Esophagus muscularis mucosa (tissue), 4 donors: Measurements from ENCODE around the gene SRRM3.

Experiments
- EP300 ChIP-seq: sonication (generic); formaldehyde crosslinking; IDR thresholded peaks from one replicate; pipeline ENCODE4 v1.6.1; 2017; ENCODE audit warnings: antibody characterized with exemption
- POLR2A ChIP-seq: fragments of 450-650 bp; IDR thresholded peaks from one replicate; pipeline ENCODE4 v1.6.1; 2017; ENCODE audit warnings: antibody characterized with exemption, moderate library complexity, mild to moderate bottlenecking, low read depth
- POLR2AphosphoS5 ChIP-seq, 2 donors: sonication (generic); formaldehyde crosslinking; IDR thresholded peaks; one replicate each; pipeline ENCODE4 v1.6.1; 2017; ENCODE audit warnings: antibody characterized with exemption in 2 of 2
- TF ChIP-seq, protein P1 (sequence below), 3 experiments: fragments of 200-600 bp in 2 of 3; fragments of 450-650 bp in 1 of 3; sonication (generic) in 2 of 3; IDR thresholded peaks; one replicate each; pipeline ENCODE4 v1.5.1; 2017 to 2019; ENCODE audit warnings: antibody characterized with exemption in 3 of 3, mild to moderate bottlenecking in 2 of 3, moderate library complexity in 1 of 3

DNA sequence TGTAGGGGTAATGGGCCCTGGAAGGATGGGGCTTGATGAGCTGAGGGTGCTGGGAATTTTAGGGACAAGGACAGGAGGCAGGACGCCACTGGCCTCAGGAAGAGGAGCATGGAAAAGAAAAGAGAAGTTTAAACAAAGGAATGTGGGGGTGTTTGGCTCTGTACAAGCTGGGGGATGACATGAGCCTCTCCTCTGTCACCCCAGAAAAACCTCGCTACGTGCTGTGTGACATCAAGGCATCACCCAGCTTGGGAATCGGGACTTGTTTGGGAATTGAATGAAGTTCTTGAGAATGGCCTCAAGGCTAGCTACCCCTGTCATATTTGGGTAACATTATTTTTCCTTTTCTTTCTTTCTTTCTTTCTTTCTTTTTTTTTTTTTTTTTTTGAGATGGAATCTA lies 53.1 kb downstream of the SRRM3 start:
- TF ChIP-seq, protein P1, sequence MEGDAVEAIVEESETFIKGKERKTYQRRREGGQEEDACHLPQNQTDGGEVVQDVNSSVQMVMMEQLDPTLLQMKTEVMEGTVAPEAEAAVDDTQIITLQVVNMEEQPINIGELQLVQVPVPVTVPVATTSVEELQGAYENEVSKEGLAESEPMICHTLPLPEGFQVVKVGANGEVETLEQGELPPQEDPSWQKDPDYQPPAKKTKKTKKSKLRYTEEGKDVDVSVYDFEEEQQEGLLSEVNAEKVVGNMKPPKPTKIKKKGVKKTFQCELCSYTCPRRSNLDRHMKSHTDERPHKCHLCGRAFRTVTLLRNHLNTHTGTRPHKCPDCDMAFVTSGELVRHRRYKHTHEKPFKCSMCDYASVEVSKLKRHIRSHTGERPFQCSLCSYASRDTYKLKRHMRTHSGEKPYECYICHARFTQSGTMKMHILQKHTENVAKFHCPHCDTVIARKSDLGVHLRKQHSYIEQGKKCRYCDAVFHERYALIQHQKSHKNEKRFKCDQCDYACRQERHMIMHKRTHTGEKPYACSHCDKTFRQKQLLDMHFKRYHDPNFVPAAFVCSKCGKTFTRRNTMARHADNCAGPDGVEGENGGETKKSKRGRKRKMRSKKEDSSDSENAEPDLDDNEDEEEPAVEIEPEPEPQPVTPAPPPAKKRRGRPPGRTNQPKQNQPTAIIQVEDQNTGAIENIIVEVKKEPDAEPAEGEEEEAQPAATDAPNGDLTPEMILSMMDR (IDR thresholded peaks at IDR 0.05): no peak
- TF ChIP-seq POLR2AphosphoS5 (IDR thresholded peaks at IDR 0.05) (no peak), EP300 (no peak), POLR2A (no peak)
